ENCODE results near the gene FAM53A.

- TF ChIP-seq, protein P1, sequence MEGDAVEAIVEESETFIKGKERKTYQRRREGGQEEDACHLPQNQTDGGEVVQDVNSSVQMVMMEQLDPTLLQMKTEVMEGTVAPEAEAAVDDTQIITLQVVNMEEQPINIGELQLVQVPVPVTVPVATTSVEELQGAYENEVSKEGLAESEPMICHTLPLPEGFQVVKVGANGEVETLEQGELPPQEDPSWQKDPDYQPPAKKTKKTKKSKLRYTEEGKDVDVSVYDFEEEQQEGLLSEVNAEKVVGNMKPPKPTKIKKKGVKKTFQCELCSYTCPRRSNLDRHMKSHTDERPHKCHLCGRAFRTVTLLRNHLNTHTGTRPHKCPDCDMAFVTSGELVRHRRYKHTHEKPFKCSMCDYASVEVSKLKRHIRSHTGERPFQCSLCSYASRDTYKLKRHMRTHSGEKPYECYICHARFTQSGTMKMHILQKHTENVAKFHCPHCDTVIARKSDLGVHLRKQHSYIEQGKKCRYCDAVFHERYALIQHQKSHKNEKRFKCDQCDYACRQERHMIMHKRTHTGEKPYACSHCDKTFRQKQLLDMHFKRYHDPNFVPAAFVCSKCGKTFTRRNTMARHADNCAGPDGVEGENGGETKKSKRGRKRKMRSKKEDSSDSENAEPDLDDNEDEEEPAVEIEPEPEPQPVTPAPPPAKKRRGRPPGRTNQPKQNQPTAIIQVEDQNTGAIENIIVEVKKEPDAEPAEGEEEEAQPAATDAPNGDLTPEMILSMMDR (IDR thresholded peaks at IDR 0.05), result no peak
- no peak for TF ChIP-seq POLR2A (IDR thresholded peaks at IDR 0.05)
Measured at GRCh38 chr4:1629699-1630083, 54.4 kb downstream of the FAM53A start.
